ENCODE data around the gene CYP2C9. TPM values are rescaled to one million over a fixed set of nuclear protein-coding genes. Genes with fewer than 3 reads are reported as not detected.
"Not testable (repeated sequence)": the region's sequence is repeated elsewhere in the genome, so short reads cannot be mapped to it uniquely, and the experiment has no call there.

The CYP2C9 gene
- total RNA-seq, 1 donor from 2014 or later, result not detected

- TF ChIP-seq CTCF (IDR thresholded peaks at IDR 0.05), result no peak
- Histone ChIP-seq H3K36me3 (no peaks in the 10 kb centered on the region), H3K4me3 (no peak overlapping the region), H3K27ac (no peak overlapping the region), H3K4me1 (no peaks in the 10 kb centered on the region), H3K27me3 (no peaks in the 10 kb centered on the region), H3K9me3 (peaks cover 0 to 11% of the 10 kb centered on the region in 2 donors)
- intact Hi-C loops (cut with DNase I), result no loop called here
- DNase-seq (ENCODE audit: low spot score in 2 of 2), result no peak
These were observed 22.0 kb upstream of the CYP2C9 start for GRCh38 chr10:94916423-94916822.

DNA sequence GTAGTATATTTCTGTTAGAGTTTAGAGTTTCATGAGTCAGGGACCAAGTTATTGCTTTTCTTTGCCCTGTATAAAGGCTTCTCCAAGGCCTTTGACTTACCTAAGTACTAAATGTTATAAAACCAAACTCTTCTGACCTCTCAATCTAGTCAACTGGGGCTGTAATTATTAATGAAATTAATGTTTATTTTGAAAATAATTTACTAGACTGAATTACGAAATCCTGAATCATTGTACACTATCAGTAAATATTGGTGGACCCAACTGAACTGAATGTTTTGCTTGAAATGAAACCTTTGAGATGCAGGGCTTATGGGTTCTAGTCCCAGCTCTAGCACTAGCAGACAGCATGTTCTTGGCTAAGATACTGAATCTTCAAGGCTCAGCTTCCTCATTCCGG, 1.7 kb upstream of the CYP2C9 start:
- H3K9me3 ChIP-seq, result no peaks in the 10 kb centered on the region
- no peak for DNase-seq (ENCODE audit: low spot score in 2 of 2)
- no peak for TF ChIP-seq CTCF (IDR thresholded peaks at IDR 0.05)
- H3K4me1 ChIP-seq, result no peaks in the 10 kb centered on the region
- H3K36me3 ChIP-seq, result no peaks in the 10 kb centered on the region
- H3K27me3 ChIP-seq, result no peaks in the 10 kb centered on the region
- H3K4me3 ChIP-seq, result no peak overlapping the region
- H3K27ac ChIP-seq, result no peak overlapping the region
- intact Hi-C loops (cut with DNase I), result no loop called here

- H3K4me3 ChIP-seq; H3K27ac ChIP-seq; H3K27me3 ChIP-seq; DNase-seq (ENCODE audit: low spot score in 2 of 2); intact Hi-C loops (cut with DNase I); H3K4me1 ChIP-seq; H3K36me3 ChIP-seq: not testable (repeated sequence)
- peaks cover 0 to 10% of the 10 kb centered on the region in 2 donors for H3K9me3 ChIP-seq
These were observed 5.1 kb downstream of the CYP2C9 start for GRCh38 chr10:94943432-94944103.

GRCh38 chr10:94946181-94946580, 7.7 kb downstream of the CYP2C9 start:
- DNase-seq (ENCODE audit: low spot score in 2 of 2); H3K27ac ChIP-seq; H3K4me1 ChIP-seq; H3K27me3 ChIP-seq; H3K4me3 ChIP-seq; intact Hi-C loops (cut with DNase I); H3K36me3 ChIP-seq: not testable (repeated sequence)
- H3K9me3 ChIP-seq, result peaks cover 0 to 10% of the 10 kb centered on the region in 2 donors

DNA sequence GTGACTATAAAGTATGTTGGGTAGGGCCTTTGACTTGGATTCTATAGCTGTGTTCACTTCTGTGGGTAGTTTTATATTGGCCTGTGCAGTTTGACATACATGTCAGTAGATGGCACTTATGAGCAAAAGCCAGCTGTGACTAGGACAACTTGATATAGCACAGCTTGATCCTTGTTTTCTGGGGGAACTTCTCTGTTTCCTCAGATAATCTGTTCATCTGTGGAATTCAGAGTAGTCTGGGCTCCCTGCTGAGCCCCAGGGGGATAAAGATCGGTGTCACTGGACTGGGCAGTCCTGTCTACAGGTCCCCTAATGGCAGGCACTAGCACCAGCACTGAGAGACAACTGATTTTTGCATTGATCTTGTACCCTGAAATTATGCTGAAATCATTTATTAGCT, 25.4 kb downstream of the CYP2C9 start:
- TF ChIP-seq CTCF (IDR thresholded peaks at IDR 0.05), result peak in 1 of 3 experiments; percentile 43
- no peaks in the 10 kb centered on the region for H3K4me1 ChIP-seq
- H3K27me3 ChIP-seq, result no peaks in the 10 kb centered on the region
- no peak overlapping the region for H3K4me3 ChIP-seq
- intact Hi-C loops (cut with DNase I), result no loop called here
- no peak overlapping the region for H3K27ac ChIP-seq
- H3K36me3 ChIP-seq, result no peaks in the 10 kb centered on the region
- no peaks in the 10 kb centered on the region for H3K9me3 ChIP-seq
- no peak for DNase-seq (ENCODE audit: low spot score in 2 of 2)

- intact Hi-C loops (cut with DNase I), result no loop called here
These were observed 45.1 kb downstream of the CYP2C9 start for GRCh38 chr10:94983555-94983954.

More at GRCh38 chr10:94983555-94983954, 45.1 kb downstream of the CYP2C9 start:
- Histone ChIP-seq H3K27me3 (no peaks in the 10 kb centered on the region), H3K4me1 (no peaks in the 10 kb centered on the region), H3K9me3 (no peaks in the 10 kb centered on the region), H3K27ac (no peak overlapping the region), H3K36me3 (no peaks in the 10 kb centered on the region), H3K4me3 (no peak overlapping the region)
- no peak for TF ChIP-seq CTCF (IDR thresholded peaks at IDR 0.05)
- DNase-seq (ENCODE audit: low spot score in 2 of 2), result no peak

Data from ascending aorta (tissue), 2 donors.